HUES48 (cell line): ENCODE data around the gene CERKL.

ENCODE experiments used
- H3K27ac ChIP-seq: one replicate; pipeline ENCODE4 v1.7.0; 2013; ENCODE audit warnings: low read depth, low read length, inconsistent platforms
- H3K27me3 ChIP-seq: 2 replicates; pipeline ENCODE4 v1.6.1; 2013; ENCODE audit warnings: mild to moderate bottlenecking, low read length; ENCODE audit not compliant: control insufficient read depth, insufficient read depth
- H3K36me3 ChIP-seq: 2 replicates; pipeline ENCODE4 v1.6.1; 2013; ENCODE audit warnings: low read length; ENCODE audit not compliant: control insufficient read depth, insufficient read depth
- H3K4me1 ChIP-seq: 2 replicates; pipeline ENCODE4 v1.6.1; 2013; ENCODE audit warnings: mild to moderate bottlenecking, low read length; ENCODE audit not compliant: control insufficient read depth, insufficient read depth
- H3K4me3 ChIP-seq: 2 replicates; pipeline ENCODE4 v1.5.1; 2013; ENCODE audit warnings: mild to moderate bottlenecking, low read depth, low read length
- H3K9ac ChIP-seq: 2 replicates; pipeline ENCODE4 v1.6.1; 2013; ENCODE audit warnings: mild to moderate bottlenecking, low read depth, low read length, moderate library complexity
- H3K9me3 ChIP-seq: 2 replicates; pipeline ENCODE4 v1.6.1; 2013; ENCODE audit warnings: low read length; ENCODE audit not compliant: control insufficient read depth, insufficient read depth

Gene CERKL

DNA sequence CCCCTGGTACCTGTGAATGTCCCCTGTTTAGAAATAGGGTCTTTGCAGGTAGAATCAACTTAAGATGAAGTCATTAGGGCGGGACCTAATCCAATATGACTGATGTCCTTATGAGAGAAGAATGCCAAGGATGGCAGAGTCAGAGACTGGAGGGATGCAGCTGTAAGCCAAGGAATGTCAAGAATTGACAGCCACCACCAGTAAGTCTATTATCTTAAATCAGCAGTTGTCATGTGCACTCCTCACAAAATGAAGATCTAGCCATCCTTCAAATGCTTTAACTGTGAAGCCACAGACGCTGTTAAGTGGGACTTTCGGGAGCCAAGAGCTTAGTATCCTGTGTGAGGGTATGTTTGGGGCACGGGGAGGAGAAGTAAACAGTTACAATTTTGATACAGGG lies 116.5 kb downstream of the CERKL start:
- Histone ChIP-seq H3K27me3 (no peaks in the 10 kb centered on the region), H3K4me3 (no peak overlapping the region), H3K27ac (no peak overlapping the region), H3K36me3 (no peaks in the 10 kb centered on the region), H3K4me1 (no peaks in the 10 kb centered on the region), H3K9ac (no peak overlapping the region), H3K9me3 (no peaks in the 10 kb centered on the region)

DNA sequence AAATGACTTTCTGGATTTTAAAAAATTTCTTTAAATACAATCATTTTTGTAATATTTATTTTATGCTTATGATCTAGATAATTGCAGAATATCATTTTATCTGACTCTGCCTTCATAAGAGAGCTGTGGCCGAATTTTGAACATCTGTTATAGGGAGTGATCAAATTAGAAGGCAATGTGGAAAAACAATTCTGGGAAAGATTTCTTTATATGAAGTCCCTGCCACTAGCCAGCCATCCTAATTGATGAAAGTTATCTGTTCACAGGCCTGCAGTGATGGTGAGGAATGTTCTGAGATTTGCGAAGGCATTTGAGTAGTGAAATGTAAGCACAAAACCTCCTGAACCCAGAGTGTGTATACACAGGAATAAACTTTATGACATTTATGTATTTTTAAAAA lies 120.2 kb downstream of the CERKL start:
- Histone ChIP-seq H3K4me3 (no peak overlapping the region), H3K36me3 (no peaks in the 10 kb centered on the region), H3K9me3 (no peaks in the 10 kb centered on the region), H3K27me3 (no peaks in the 10 kb centered on the region), H3K9ac (no peak overlapping the region), H3K4me1 (no peaks in the 10 kb centered on the region), H3K27ac (no peak overlapping the region)

- H3K27ac ChIP-seq, result no peak overlapping the region
- H3K9me3 ChIP-seq, result no peaks in the 10 kb centered on the region
- H3K4me3 ChIP-seq, result no peak overlapping the region
- no peak overlapping the region for H3K9ac ChIP-seq
- no peaks in the 10 kb centered on the region for H3K36me3 ChIP-seq
- H3K27me3 ChIP-seq, result no peaks in the 10 kb centered on the region
- H3K4me1 ChIP-seq, result no peaks in the 10 kb centered on the region
Measured at GRCh38 chr2:181528441-181528840, 128.5 kb downstream of the CERKL start.

DNA sequence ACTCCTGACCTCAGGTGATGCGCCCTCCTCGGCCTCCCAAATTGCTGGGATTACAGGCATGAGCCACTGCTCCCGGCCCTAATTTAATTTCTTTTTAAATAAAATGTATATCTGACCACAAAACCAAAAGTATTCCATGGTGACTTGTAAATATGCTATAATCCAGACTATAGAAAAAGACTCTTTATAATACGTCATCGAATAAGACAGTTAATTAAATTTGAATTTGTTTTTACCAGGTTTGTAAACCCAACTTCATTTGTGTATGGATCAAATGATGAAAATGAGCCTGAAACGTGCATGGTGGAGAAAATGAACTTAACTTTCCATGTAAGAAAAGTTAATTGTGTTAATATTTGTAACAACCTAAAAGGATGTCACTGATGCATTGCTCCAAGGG lies 129.8 kb downstream of the CERKL start:
- Histone ChIP-seq H3K27me3 (no peaks in the 10 kb centered on the region), H3K4me1 (no peaks in the 10 kb centered on the region), H3K27ac (no peak overlapping the region), H3K36me3 (no peaks in the 10 kb centered on the region), H3K9ac (no peak overlapping the region), H3K4me3 (no peak overlapping the region), H3K9me3 (no peaks in the 10 kb centered on the region)

GRCh38 chr2:181526014-181526413 lies 130.9 kb downstream of the CERKL start:
- H3K9me3 ChIP-seq, result no peaks in the 10 kb centered on the region
- H3K36me3 ChIP-seq, result no peaks in the 10 kb centered on the region
- H3K9ac ChIP-seq, result no peak overlapping the region
- H3K27me3 ChIP-seq, result no peaks in the 10 kb centered on the region
- no peak overlapping the region for H3K4me3 ChIP-seq
- H3K4me1 ChIP-seq, result no peaks in the 10 kb centered on the region
- no peak overlapping the region for H3K27ac ChIP-seq

- Histone ChIP-seq H3K36me3 (no peaks in the 10 kb centered on the region), H3K9ac (no peak overlapping the region), H3K4me3 (no peak overlapping the region), H3K27me3 (no peaks in the 10 kb centered on the region), H3K27ac (no peak overlapping the region), H3K9me3 (no peaks in the 10 kb centered on the region), H3K4me1 (no peaks in the 10 kb centered on the region)
Measured at GRCh38 chr2:181523756-181524155, 133.1 kb downstream of the CERKL start.

DNA sequence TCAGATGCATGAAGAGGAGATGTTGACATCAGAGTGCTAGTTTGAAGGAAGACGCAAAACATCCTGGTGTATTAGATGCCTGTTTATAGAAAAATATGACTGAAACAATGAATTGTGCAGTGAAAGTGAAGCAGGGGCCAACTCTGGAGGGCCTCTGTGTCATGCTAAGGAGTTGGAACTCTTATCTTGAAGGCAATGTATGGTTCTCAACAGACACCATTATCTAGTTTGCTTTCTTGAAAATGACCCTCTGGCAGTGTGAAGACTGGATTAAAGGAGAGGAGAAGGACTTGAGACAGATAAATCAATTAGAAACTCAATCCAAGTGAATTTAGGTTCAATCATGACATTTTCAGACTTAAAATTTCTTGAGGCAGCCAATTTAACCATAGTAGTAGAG lies 136.7 kb downstream of the CERKL start:
- Histone ChIP-seq H3K36me3 (no peaks in the 10 kb centered on the region), H3K27ac (no peak overlapping the region), H3K4me3 (no peak overlapping the region), H3K9ac (no peak overlapping the region), H3K9me3 (no peaks in the 10 kb centered on the region), H3K4me1 (no peaks in the 10 kb centered on the region), H3K27me3 (no peaks in the 10 kb centered on the region)

GRCh38 chr2:181517685-181518301 lies 139.1 kb downstream of the CERKL start:
- H3K27ac ChIP-seq, result no peak overlapping the region
- H3K9ac ChIP-seq, result no peak overlapping the region
- H3K9me3 ChIP-seq, result no peaks in the 10 kb centered on the region
- H3K4me1 ChIP-seq, result no peaks in the 10 kb centered on the region
- no peaks in the 10 kb centered on the region for H3K36me3 ChIP-seq
- H3K4me3 ChIP-seq, result no peak overlapping the region
- no peaks in the 10 kb centered on the region for H3K27me3 ChIP-seq

- no peaks in the 10 kb centered on the region for H3K9me3 ChIP-seq
- H3K4me3 ChIP-seq, result no peak overlapping the region
- no peak overlapping the region for H3K27ac ChIP-seq
- H3K9ac ChIP-seq, result no peak overlapping the region
- no peaks in the 10 kb centered on the region for H3K27me3 ChIP-seq
- H3K36me3 ChIP-seq, result no peaks in the 10 kb centered on the region
- H3K4me1 ChIP-seq, result peaks cover 2% of the 10 kb centered on the region
Measured at GRCh38 chr2:181516992-181517391, 139.9 kb downstream of the CERKL start.

GRCh38 chr2:181515719-181516118 lies 141.2 kb downstream of the CERKL start:
- no peaks in the 10 kb centered on the region for H3K9me3 ChIP-seq
- no peak overlapping the region for H3K4me3 ChIP-seq
- no peaks in the 10 kb centered on the region for H3K27me3 ChIP-seq
- H3K36me3 ChIP-seq, result no peaks in the 10 kb centered on the region
- H3K27ac ChIP-seq, result no peak overlapping the region
- no peak overlapping the region for H3K9ac ChIP-seq
- peaks cover 15% of the 10 kb centered on the region for H3K4me1 ChIP-seq

DNA sequence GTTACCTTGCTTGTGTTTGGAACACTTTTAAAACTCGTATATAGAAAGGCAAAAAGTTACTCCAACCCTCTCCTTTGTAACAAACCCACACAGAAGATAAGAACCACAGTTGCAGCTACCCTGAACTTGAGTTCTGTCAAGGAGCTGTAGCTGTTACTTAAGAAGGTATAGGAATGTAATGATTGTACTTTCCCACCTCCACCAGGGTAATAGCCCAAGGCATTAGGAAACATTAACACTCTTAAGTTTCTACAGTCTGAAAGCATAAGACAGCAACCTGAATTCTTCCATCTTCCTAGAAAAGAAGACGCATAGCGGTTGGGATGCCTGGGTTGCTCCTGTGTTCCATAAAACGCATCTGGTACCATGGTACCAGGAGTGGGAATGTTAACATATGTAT lies 156.7 kb downstream of the CERKL start:
- no peak overlapping the region for H3K9ac ChIP-seq
- no peaks in the 10 kb centered on the region for H3K36me3 ChIP-seq
- H3K9me3 ChIP-seq, result no peaks in the 10 kb centered on the region
- no peak overlapping the region for H3K4me3 ChIP-seq
- H3K27ac ChIP-seq, result no peak overlapping the region
- H3K4me1 ChIP-seq, result peaks cover 10% of the 10 kb centered on the region; the same call in 1 of the 2 replicates
- H3K27me3 ChIP-seq, result no peaks in the 10 kb centered on the region

DNA sequence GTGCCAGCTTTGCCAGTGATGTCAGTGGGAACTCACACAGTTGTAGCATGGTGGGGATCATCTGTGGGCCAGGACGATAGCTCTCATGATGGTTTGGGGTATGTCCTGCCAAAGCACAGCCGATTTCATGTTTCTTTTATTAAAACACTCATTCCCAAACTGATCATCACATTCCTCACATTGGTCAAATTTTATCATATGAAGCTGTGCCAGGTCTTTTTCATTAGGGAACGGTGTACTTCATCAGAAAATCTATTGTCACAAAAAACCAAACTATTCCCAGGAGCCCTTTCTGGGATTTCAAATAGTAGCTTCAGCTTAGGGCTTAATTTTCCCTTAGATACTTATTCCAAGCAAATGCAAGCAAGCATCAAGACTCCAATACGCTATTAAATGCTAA lies 157.7 kb downstream of the CERKL start:
- Histone ChIP-seq H3K27me3 (no peaks in the 10 kb centered on the region), H3K27ac (no peak overlapping the region), H3K4me3 (no peak overlapping the region), H3K9ac (no peak overlapping the region), H3K4me1 (peaks cover 7% of the 10 kb centered on the region; the same call in 1 of the 2 replicates), H3K9me3 (no peaks in the 10 kb centered on the region), H3K36me3 (no peaks in the 10 kb centered on the region)
